SK-N-MC (cell line): ENCODE results near the gene DHRS9.

Experiments
- DNase-seq: peaks from one replicate; pipeline ENCODE4 v3.0.0-alpha.2; 2011; ENCODE audit warnings: low read depth, low spot score
- H3K27ac ChIP-seq: fragments of 200-600 bp; sonication (generic); 2 replicates; pipeline ENCODE4 v1.5.1; 2016; ENCODE audit warnings: mixed run types
- H3K36me3 ChIP-seq: fragments of 200-600 bp; sonication (generic); 2 replicates; pipeline ENCODE4 v1.6.1; 2017; ENCODE audit warnings: antibody characterized with exemption, low read length, mixed read lengths; ENCODE audit not compliant: insufficient read depth
- H3K4me3 ChIP-seq: fragments of 200-600 bp; sonication (generic); 2 replicates; pipeline ENCODE4 v1.5.1; 2016
- H3K9ac ChIP-seq: fragments of 200-600 bp; sonication (generic); 2 replicates; pipeline ENCODE4 v1.8.0; 2017; ENCODE audit warnings: mixed run types, mixed read lengths; ENCODE audit not compliant: insufficient read length
- H3K9me3 ChIP-seq: fragments of 200-600 bp; sonication (generic); 2 replicates; pipeline ENCODE4 v1.6.1; 2017; ENCODE audit warnings: low read depth, mild to moderate bottlenecking, antibody characterized with exemption, low read length, moderate library complexity, mixed read lengths
- EZH2 ChIP-seq: fragments of 200-600 bp; sonication (generic); IDR thresholded peaks from one replicate; pipeline ENCODE4 v1.6.1; 2017; ENCODE audit warnings: antibody characterized with exemption
- FOXP2 ChIP-seq: optimal IDR thresholded peaks from 2 replicates; pipeline ENCODE3; 2011; ENCODE audit warnings: mild to moderate bottlenecking, moderate library complexity; ENCODE audit not compliant: insufficient read depth; ENCODE audit errors: extremely low read length, control extremely low read depth
- POLR2AphosphoS5 ChIP-seq: IDR thresholded peaks from 2 replicates; pipeline ENCODE4 v1.6.1; 2012; ENCODE audit warnings: mild to moderate bottlenecking, low read depth, low read length, borderline replicate concordance

The DHRS9 gene

DNA sequence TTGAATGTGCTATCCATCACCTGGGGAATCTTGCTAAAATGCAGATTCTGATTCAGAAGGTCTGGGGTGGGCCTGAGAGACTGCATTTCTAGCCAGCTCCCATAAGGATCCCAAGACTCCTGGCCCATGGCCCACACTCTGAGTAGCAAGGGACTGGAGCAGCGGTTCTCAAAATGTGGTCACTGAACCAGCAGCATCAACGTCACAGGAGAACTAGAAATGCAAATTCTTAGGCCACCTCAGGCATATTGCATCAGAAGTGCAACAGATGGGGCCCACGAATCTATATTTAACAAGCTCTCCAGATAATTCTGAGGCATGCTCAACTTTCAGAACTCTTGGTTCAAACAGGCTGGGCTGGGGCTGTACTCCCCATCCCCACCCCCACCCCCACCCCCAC, 74.6 kb downstream of the DHRS9 start:
- Histone ChIP-seq H3K27ac (no peak overlapping the region), H3K4me3 (no peak overlapping the region), H3K36me3 (no peaks in the 10 kb centered on the region), H3K9ac (no peak overlapping the region), H3K9me3 (no peaks in the 10 kb centered on the region)
- TF ChIP-seq EZH2 (no peak), FOXP2 (no peak), POLR2AphosphoS5 (no peak)
- no peak for DNase-seq
